Thyroid gland (tissue), 4 donors: ENCODE data around the gene TASP1. TPM values are rescaled to one million over a fixed set of nuclear protein-coding genes. Genes with fewer than 3 reads are reported as not detected.
"Not testable (repeated sequence)": the region's sequence is repeated elsewhere in the genome, so short reads cannot be mapped to it uniquely, and the experiment has no call there.

Experiments
- DNase-seq, 2 donors: peaks; one replicate each; pipeline ENCODE4 v3.0.0-alpha.2; 2019
- H3K27ac ChIP-seq, 3 donors: fragments of 200-600 bp; sonication (generic); 1 replicate in 2 of 3; 2 replicates in 1 of 3; pipeline ENCODE4 v1.5.1; 2016 to 2019; ENCODE audit warnings: mild to moderate bottlenecking in 1 of 3, moderate library complexity in 1 of 3
- H3K27me3 ChIP-seq: fragments of 200-600 bp; sonication (generic); one replicate; pipeline ENCODE4 v1.5.1; 2019
- H3K36me3 ChIP-seq, 2 donors: fragments of 200-600 bp; sonication (generic); one replicate each; pipeline ENCODE4 v1.5.1; 2016 to 2019
- H3K4me1 ChIP-seq, 2 donors: fragments of 200-600 bp; sonication (generic); one replicate each; pipeline ENCODE4 v1.5.1; 2017 to 2019
- H3K4me3 ChIP-seq, 3 donors: fragments of 200-600 bp; sonication (generic); replicated peaks in 1 of 3; 1 replicate in 2 of 3; 2 replicates in 1 of 3; pipeline ENCODE4 v1.5.1; 2016; ENCODE audit warnings: mild to moderate bottlenecking in 1 of 3
- H3K9me3 ChIP-seq: fragments of 200-600 bp; sonication (generic); one replicate; pipeline ENCODE4 v1.5.1; 2017
- POLR2A ChIP-seq, 2 donors: fragments of 450-650 bp; IDR thresholded peaks; one replicate each; pipeline ENCODE4 v1.6.1; 2017; ENCODE audit warnings: antibody characterized with exemption in 2 of 2, mild to moderate bottlenecking in 2 of 2, moderate library complexity in 1 of 2
- whole genome bisulfite sequencing, 2 donors: methylation state at CpG; one replicate each; pipeline ENCODE4 v1.1.5; 2017; 5-methylcytosine and 5-hydroxymethylcytosine counted together
- intact Hi-C: fragments of 100-400 bp; cut with DNase I; formaldehyde crosslinking; loops from one replicate; pipeline ENCODE4 v1.15.1; 2023
- total RNA-seq, 4 donors: library from RNA; depleted of rRNA; stranded (reverse); fragments of >200 nt; gene quantifications; one replicate each; pipeline ENCODE4 v1.2.3, GENCODE V29; 2016
- TF ChIP-seq, protein P1 (sequence below), 6 experiments: fragments of 200-600 bp in 3 of 6; fragments of 450-650 bp in 3 of 6; sonication (generic) in 3 of 6; IDR thresholded peaks; one replicate each; pipeline ENCODE4 v1.5.1; 2016 to 2019; ENCODE audit warnings: antibody characterized with exemption in 6 of 6, mild to moderate bottlenecking in 2 of 6, inconsistent platforms in 1 of 6, moderate library complexity in 1 of 6

Gene TASP1
- total RNA-seq, 4 donors from 2014 or later = 16.4 to 31.2 (median 23.9) TPM

DNA sequence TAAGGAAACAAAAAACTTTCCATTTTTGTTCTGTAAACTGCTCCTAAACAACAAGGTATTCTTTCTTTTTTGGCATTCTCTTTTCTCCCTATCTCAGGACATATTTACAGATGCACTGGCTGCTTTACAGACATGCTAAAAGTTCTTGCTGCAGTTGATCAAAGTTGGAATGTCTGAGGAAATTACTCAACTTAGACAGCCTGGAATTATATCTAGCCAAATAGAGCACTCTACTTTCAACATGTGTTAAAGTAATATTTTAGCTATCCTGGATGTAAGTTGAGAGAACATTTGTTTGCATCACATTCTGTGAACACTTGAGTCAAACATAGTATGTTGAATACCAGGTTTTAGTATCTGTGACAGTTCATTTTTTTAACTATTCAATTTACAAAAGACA lies 24.8 kb downstream of the TASP1 start:
- Histone ChIP-seq H3K27me3 (no peaks in the 10 kb centered on the region), H3K27ac (no peak overlapping the region), H3K9me3 (no peaks in the 10 kb centered on the region), H3K36me3 (no peaks in the 10 kb centered on the region), H3K4me3 (no peak overlapping the region), H3K4me1 (peaks cover 12 to 17% of the 10 kb centered on the region in 2 donors)
- no peak for TF ChIP-seq POLR2A (IDR thresholded peaks at IDR 0.05)
- TF ChIP-seq, protein P1, sequence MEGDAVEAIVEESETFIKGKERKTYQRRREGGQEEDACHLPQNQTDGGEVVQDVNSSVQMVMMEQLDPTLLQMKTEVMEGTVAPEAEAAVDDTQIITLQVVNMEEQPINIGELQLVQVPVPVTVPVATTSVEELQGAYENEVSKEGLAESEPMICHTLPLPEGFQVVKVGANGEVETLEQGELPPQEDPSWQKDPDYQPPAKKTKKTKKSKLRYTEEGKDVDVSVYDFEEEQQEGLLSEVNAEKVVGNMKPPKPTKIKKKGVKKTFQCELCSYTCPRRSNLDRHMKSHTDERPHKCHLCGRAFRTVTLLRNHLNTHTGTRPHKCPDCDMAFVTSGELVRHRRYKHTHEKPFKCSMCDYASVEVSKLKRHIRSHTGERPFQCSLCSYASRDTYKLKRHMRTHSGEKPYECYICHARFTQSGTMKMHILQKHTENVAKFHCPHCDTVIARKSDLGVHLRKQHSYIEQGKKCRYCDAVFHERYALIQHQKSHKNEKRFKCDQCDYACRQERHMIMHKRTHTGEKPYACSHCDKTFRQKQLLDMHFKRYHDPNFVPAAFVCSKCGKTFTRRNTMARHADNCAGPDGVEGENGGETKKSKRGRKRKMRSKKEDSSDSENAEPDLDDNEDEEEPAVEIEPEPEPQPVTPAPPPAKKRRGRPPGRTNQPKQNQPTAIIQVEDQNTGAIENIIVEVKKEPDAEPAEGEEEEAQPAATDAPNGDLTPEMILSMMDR (IDR thresholded peaks at IDR 0.05) = no peak
- intact Hi-C loops = no loop called here
- DNase-seq = no peak

DNA sequence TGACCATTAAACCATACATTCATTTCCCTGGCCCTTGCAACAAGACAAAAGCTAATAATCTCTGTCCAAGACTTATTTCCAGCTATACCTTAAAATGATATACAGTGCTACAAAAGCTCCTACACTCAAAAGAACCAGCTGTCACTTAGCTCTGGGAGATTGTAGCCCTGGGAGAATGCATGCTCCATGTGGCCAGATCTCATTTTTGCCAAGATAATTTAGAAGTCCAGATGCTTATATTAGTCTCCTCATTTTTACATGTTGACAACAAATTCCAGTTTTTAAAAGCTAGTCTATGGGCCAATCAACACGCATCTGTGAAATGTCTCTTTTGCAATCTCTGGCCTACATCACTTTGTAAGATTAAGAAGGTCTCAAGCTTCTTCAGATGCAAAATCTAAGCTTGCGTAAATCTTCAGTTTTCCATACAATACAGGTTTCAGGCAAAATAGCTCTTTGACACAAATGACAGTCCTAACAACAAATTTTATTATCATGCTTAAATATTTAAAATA lies 27.1 kb downstream of the TASP1 start:
- H3K27me3 ChIP-seq = no peaks in the 10 kb centered on the region
- peaks cover 17 to 18% of the 10 kb centered on the region in 2 donors for H3K4me1 ChIP-seq
- TF ChIP-seq, protein P1 (IDR thresholded peaks at IDR 0.05) = no peak
- no peak for TF ChIP-seq POLR2A (IDR thresholded peaks at IDR 0.05)
- DNase-seq = no peak
- no peak overlapping the region for H3K4me3 ChIP-seq
- H3K36me3 ChIP-seq = no peaks in the 10 kb centered on the region
- no peaks in the 10 kb centered on the region for H3K9me3 ChIP-seq
- no peak overlapping the region for H3K27ac ChIP-seq
- WGBS, 2 donors = 97% methylated on average over 2 of the region's 2 CpGs
- intact Hi-C loops = no loop called here

DNA sequence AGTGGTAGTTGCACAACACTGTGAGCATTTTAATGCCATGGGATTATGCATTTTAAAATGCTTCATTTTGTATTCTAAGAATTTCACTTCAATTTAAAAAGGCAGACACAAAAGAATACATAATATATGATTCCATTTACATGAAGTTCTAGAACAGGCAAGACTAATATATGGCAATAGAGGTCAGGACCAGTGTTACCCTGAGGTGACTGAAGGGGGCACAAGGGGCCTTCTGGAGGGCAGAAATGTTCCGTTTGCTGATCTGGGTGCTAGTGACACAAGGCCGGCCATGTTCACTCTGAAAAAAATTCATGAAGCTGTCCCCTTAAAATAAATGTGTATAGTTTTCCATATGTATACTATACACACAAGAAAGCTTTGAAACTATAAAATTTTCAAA lies 28.5 kb downstream of the TASP1 start:
- peaks cover 14 to 17% of the 10 kb centered on the region in 2 donors for H3K4me1 ChIP-seq
- no peaks in the 10 kb centered on the region for H3K27me3 ChIP-seq
- no peaks in the 10 kb centered on the region for H3K36me3 ChIP-seq
- DNase-seq = no peak
- H3K4me3 ChIP-seq = no peak overlapping the region
- intact Hi-C loops = no loop called here
- H3K27ac ChIP-seq = no peak overlapping the region
- TF ChIP-seq POLR2A (IDR thresholded peaks at IDR 0.05) = no peak
- TF ChIP-seq, protein P1 (IDR thresholded peaks at IDR 0.05) = no peak
- 91 to 93% methylated on average over 2 of the region's 2 CpGs for WGBS, 2 donors
- H3K9me3 ChIP-seq = no peaks in the 10 kb centered on the region

DNA sequence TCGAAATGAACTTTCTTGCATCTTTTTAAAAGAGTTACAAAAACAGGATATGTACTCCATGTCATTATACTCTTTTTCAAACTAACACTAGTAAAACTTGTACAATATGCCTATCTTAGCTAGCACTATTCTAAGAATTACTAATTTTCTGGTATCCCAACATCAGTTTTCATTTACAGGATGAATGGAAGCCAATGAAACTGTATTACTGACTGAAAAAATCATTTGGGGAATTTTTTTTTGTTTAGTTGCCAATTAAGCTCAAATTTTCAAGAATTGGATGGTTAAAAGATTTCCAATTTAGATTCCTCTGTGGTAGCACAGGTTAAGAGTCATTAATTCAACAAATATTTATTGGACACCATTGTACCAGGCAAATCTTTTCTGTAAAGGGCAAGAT lies 30.7 kb downstream of the TASP1 start:
- 76 to 93% methylated on average over 1 of the region's 1 CpG for WGBS, 2 donors
- H3K27ac ChIP-seq = no peak overlapping the region
- intact Hi-C loops = no loop called here
- H3K27me3 ChIP-seq = no peaks in the 10 kb centered on the region
- H3K4me1 ChIP-seq = peaks cover 5 to 11% of the 10 kb centered on the region in 2 donors
- no peak overlapping the region for H3K4me3 ChIP-seq
- H3K9me3 ChIP-seq = no peaks in the 10 kb centered on the region
- no peak for DNase-seq
- H3K36me3 ChIP-seq = no peaks in the 10 kb centered on the region
- no peak for TF ChIP-seq POLR2A (IDR thresholded peaks at IDR 0.05)
- TF ChIP-seq, protein P1 (IDR thresholded peaks at IDR 0.05) = no peak

DNA sequence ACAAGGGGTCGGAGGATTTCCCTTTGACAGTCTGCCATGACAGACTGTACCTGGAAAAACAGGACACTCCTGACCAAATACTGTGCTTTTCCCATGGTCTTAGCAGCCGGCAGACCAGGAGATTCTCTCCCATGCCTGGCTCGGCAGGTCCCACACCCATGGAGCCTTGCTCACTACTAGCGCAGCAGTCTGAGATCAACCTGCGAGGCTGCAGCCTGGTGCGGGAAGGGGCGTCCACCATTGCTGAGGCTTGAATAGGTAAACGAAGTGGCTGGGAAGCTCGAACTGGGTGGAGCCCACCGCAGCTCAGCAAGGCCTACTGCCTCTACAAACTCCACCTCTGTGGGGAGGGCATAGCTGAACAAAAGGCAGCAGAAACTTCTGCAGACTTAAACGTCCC lies 45.3 kb downstream of the TASP1 start:
- H3K9me3 ChIP-seq, DNase-seq, H3K36me3 ChIP-seq, H3K4me3 ChIP-seq, H3K4me1 ChIP-seq, H3K27me3 ChIP-seq, intact Hi-C loops, H3K27ac ChIP-seq: not testable (repeated sequence)
- WGBS, 2 donors = 92 to 94% methylated on average over 8 to 11 of the region's 11 CpGs

DNA sequence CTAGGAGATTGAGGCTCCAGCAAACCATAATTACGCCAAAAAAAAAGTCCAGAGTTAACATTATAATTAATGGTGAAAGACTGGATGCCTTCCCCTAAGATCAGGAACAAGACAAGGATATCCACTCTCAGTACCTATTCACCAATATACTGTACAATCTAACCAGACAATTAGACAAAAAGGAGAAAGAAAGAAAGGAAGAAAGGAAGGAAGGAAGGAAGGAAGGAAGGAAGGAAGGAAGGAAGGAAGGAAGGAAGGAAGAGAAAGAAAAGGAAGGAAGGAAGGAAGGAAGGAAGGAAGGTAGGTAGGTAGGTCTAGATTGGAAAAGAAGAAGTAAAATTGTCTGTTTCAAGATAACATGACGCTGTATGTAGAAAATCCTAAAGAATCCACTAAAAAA lies 50.7 kb downstream of the TASP1 start:
- intact Hi-C loops = no loop called here
- H3K4me3 ChIP-seq = no peak overlapping the region
- no peaks in the 10 kb centered on the region for H3K4me1 ChIP-seq
- no peak for DNase-seq
- H3K27me3 ChIP-seq = no peaks in the 10 kb centered on the region
- no peaks in the 10 kb centered on the region for H3K9me3 ChIP-seq
- H3K36me3 ChIP-seq = peaks cover 0 to 5% of the 10 kb centered on the region in 2 donors
- 98 to 99% methylated on average over 2 of the region's 2 CpGs for whole genome bisulfite sequencing, 2 donors
- no peak for TF ChIP-seq POLR2A (IDR thresholded peaks at IDR 0.05)
- TF ChIP-seq, protein P1 (IDR thresholded peaks at IDR 0.05) = no peak
- H3K27ac ChIP-seq = no peak overlapping the region
